ENCODE measurements around the gene PTPRCAP.
"Not testable (repeated sequence)": the region's sequence is repeated elsewhere in the genome, so short reads cannot be mapped to it uniquely, and the experiment has no call there.

Gene PTPRCAP

GRCh38 chr11:67405688-67406339, 31.7 kb downstream of the PTPRCAP start:
- Mint-ChIP-seq H3K27ac (peak overlapping the region; percentile 97), H3K9me3 (ENCODE audit: low read depth) (no peaks in the 10 kb centered on the region), H3K4me3 (peak overlapping the region; percentile 95), H3K4me1 (ENCODE audit: low read depth) (peaks cover 60% of the 10 kb centered on the region), H3K36me3 (no peaks in the 10 kb centered on the region), H3K27me3 (no peaks in the 10 kb centered on the region)

- no peaks in the 10 kb centered on the region for H3K36me3 Mint-ChIP-seq
- peaks cover 59% of the 10 kb centered on the region for H3K4me1 Mint-ChIP-seq (ENCODE audit: low read depth)
Observed at GRCh38 chr11:67405196-67405567, 32.3 kb downstream of the PTPRCAP start.

DNA sequence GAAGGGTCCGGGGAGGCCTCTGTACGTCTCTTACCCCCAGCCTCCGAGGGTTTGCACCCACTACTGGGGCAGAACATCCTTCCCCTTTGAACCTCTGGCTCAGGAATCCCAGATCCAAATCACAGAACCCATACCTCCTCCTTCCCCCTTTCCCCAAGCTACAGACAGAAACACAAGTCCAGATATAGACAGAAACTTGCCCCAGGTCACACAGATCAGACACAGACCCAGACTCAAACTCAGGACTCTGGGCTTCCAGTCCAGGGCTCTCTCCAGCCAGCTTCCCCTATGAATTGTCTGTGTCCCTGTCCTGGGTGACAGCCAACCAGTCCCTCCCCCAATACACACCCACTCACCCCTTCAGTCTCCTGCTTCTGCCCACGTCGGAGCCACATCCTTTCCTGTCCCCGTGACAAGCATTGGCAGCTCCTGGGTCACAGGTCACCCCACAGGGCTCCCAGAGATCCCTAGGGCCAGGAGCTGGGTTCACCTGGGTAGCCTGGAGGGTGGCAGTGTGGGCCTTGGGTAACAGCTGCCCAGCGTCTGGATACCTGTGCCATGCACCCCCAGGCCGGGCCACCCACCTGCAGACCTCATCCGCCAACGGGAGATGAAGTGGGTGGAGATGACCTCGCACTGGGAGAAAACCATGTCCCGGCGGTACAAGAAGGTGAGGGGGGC, 32.8 kb downstream of the PTPRCAP start:
- Mint-ChIP-seq H3K9me3 (ENCODE audit: low read depth) (no peaks in the 10 kb centered on the region), H3K27ac (peak overlapping the region; percentile 97), H3K36me3 (no peaks in the 10 kb centered on the region), H3K4me3 (peak overlapping the region; percentile 95), H3K27me3 (no peaks in the 10 kb centered on the region), H3K4me1 (ENCODE audit: low read depth) (peaks cover 59% of the 10 kb centered on the region)

More at GRCh38 chr11:67405196-67405567, 32.3 kb downstream of the PTPRCAP start:
- Mint-ChIP-seq H3K4me3 (peak overlapping the region; percentile 95), H3K27me3 (no peaks in the 10 kb centered on the region), H3K9me3 (ENCODE audit: low read depth) (no peaks in the 10 kb centered on the region), H3K27ac (peak overlapping the region; percentile 97)

DNA sequence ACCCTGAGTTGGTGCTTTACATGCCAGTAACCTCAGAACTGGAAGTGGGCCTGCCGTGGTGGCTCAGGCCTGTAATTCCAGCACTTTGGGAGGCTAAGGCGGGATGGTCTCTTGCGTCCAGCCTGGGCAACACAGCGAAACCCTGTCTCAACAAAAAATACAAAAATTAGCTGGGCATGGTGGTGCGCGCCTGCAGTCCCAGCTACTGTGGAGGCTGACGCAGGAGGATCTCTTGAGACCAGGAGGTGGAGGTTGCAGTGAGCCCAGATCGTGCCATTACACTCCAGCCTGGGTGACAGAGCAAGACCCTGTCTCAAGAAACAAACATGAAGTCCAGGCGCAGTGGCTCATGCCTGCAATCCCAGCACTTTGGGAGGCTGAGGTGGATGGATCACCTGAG, 34.4 kb downstream of the PTPRCAP start:
- not testable (repeated sequence) for H3K9me3 Mint-ChIP-seq (ENCODE audit: low read depth); H3K36me3 Mint-ChIP-seq; H3K27me3 Mint-ChIP-seq
- Mint-ChIP-seq H3K27ac (peak overlapping the region; percentile 94), H3K4me1 (ENCODE audit: low read depth) (peaks cover 63% of the 10 kb centered on the region), H3K4me3 (peak overlapping the region; percentile 95)

GRCh38 chr11:67402192-67402839, 35.2 kb downstream of the PTPRCAP start:
- not testable (repeated sequence) for H3K36me3 Mint-ChIP-seq; H3K27me3 Mint-ChIP-seq; H3K9me3 Mint-ChIP-seq (ENCODE audit: low read depth)
- peak overlapping the region; percentile 95 for H3K4me3 Mint-ChIP-seq
- peak overlapping the region; percentile 94 for H3K27ac Mint-ChIP-seq
- peaks cover 61% of the 10 kb centered on the region for H3K4me1 Mint-ChIP-seq (ENCODE audit: low read depth)

DNA sequence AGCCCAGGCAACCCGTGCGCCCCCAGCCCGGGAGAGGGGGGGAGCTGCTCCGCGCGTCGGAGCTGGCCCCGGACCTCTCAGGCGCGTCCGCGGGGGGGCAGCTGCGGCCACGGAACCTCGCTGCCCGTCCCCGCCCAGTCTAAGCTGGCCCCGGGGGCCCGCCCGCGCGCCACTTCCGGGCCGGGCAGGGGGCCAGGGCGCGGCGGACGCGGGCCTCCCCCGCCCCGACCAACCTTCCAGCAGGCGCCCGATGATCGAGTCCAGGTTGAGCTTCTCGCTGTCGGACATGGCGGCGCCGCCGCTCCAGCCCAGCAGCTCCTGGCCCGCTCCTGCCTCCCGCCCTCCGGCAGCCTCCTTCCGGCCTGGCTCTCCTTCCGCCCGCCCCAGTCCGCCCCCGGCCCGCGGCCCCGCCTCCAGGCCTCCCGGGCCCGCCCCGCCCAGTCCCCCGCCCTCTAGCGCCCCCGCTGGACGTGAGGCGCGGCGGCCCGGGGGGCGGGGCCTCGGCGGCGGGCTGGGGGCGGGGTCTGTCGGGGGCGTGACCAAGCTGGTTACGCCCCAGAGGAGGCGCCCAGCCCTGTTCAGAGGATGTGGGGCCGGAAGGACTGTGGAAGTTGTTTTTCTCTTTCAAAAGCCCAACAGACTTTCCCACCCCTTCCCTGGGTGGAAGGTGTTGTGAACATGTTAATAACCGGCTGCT, 35.8 kb downstream of the PTPRCAP start, which contains the start of gene PPP1CA:
PPP1CA (minus strand) TSS at position 364 of the 697 bp plus-strand sequence; CDS start at position 288, 76 bp downstream.
- no peaks in the 10 kb centered on the region for H3K36me3 Mint-ChIP-seq
- no peaks in the 10 kb centered on the region for H3K27me3 Mint-ChIP-seq
- H3K4me1 Mint-ChIP-seq (ENCODE audit: low read depth), result peaks cover 60% of the 10 kb centered on the region
- H3K9me3 Mint-ChIP-seq (ENCODE audit: low read depth), result no peaks in the 10 kb centered on the region
- H3K4me3 Mint-ChIP-seq, result peak within 1 kb of the TSS; percentile 95
- H3K27ac Mint-ChIP-seq, result peak within 1 kb of the TSS; percentile 94

- Mint-ChIP-seq H3K27me3 (no peaks in the 10 kb centered on the region), H3K36me3 (no peaks in the 10 kb centered on the region), H3K4me1 (ENCODE audit: low read depth) (peaks cover 56% of the 10 kb centered on the region), H3K27ac (peak overlapping the region; percentile 86), H3K4me3 (peak overlapping the region; percentile 89), H3K9me3 (ENCODE audit: low read depth) (no peaks in the 10 kb centered on the region)
Observed at GRCh38 chr11:67400942-67401494, 36.5 kb downstream of the PTPRCAP start.

GRCh38 chr11:67400251-67400941, 37.1 kb downstream of the PTPRCAP start:
- no peaks in the 10 kb centered on the region for H3K36me3 Mint-ChIP-seq
- H3K27me3 Mint-ChIP-seq, result no peaks in the 10 kb centered on the region
- peaks cover 52% of the 10 kb centered on the region for H3K4me1 Mint-ChIP-seq (ENCODE audit: low read depth)
- peak overlapping the region; percentile 89 for H3K4me3 Mint-ChIP-seq
- no peaks in the 10 kb centered on the region for H3K9me3 Mint-ChIP-seq (ENCODE audit: low read depth)
- H3K27ac Mint-ChIP-seq, result peak overlapping the region; percentile 86

GRCh38 chr11:67398661-67399563, 38.6 kb downstream of the PTPRCAP start:
- H3K4me1 Mint-ChIP-seq (ENCODE audit: low read depth), result peaks cover 46% of the 10 kb centered on the region
- H3K27me3 Mint-ChIP-seq, result no peaks in the 10 kb centered on the region
- H3K27ac Mint-ChIP-seq, result no peak overlapping the region
- no peaks in the 10 kb centered on the region for H3K36me3 Mint-ChIP-seq
- H3K9me3 Mint-ChIP-seq (ENCODE audit: low read depth), result no peaks in the 10 kb centered on the region
- H3K4me3 Mint-ChIP-seq, result peak overlapping the region; percentile 46

GRCh38 chr11:67397986-67398660, 39.4 kb downstream of the PTPRCAP start:
- Mint-ChIP-seq H3K27ac (peak overlapping the region; percentile 61), H3K36me3 (no peaks in the 10 kb centered on the region), H3K27me3 (no peaks in the 10 kb centered on the region), H3K4me1 (ENCODE audit: low read depth) (peaks cover 46% of the 10 kb centered on the region), H3K9me3 (ENCODE audit: low read depth) (no peaks in the 10 kb centered on the region), H3K4me3 (peak overlapping the region; percentile 49)

DNA sequence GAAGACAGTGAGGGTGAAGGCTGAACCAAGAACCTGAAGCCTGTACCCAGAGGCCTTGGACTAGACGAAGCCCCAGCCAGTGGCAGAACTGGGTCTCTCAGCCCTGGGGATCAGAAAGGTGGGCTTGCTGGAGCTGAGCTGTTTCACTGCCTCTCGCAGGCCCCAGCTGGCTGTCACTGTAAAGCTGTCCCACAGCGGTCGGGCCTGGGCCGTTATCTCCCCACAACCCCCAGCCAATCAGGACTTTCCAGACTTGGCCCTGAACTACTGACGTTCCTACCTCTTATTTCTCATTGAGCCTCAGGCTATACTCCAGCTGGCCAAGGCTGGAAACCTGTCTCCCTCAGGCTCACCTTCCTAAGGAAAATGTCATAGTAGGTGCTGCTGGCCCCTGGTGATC, 39.9 kb downstream of the PTPRCAP start:
- peak overlapping the region; percentile 49 for H3K4me3 Mint-ChIP-seq
- H3K27ac Mint-ChIP-seq, result peak overlapping the region; percentile 61
- H3K27me3 Mint-ChIP-seq, result no peaks in the 10 kb centered on the region
- no peaks in the 10 kb centered on the region for H3K36me3 Mint-ChIP-seq
- H3K4me1 Mint-ChIP-seq (ENCODE audit: low read depth), result peaks cover 46% of the 10 kb centered on the region
- H3K9me3 Mint-ChIP-seq (ENCODE audit: low read depth), result no peaks in the 10 kb centered on the region

DNA sequence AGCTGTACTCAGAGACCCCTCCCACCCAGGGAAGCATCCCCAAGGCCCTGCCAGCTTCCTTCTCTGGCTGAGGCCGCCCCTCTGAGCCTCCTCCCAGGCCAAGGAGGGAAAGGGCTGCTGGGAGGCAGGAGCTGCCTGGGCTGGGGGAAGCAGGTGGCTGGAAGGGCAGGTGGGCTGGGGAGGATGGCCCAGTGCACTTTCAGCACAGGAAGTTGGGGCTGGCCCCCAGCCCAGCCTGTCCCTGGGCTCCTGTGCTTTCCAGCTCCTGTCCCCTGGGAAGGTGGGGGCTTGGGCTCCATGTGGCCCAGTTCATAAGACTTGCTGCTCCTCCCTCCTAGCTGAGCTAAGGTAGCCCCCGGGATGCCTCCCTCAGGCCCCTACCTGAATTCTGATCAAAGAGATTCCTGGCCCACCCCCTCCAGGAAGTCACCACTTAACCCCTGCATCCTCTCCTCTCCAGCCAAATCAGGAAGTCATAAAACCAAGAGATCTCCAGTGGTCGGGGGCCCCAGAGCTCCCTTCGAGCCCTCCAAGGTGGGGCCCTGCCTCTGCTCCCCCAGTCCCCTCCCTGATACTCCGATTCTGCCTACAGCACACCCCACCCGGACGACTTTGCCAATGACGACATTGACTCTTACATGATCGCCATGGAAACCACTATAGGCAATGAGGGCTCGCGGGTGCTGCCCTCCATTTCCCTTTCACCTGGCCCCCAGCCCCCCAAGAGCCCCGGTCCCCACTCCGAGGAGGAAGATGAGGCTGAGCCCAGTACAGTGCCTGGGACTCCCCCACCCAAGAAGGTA, 40.7 kb downstream of the PTPRCAP start:
- Mint-ChIP-seq H3K4me1 (ENCODE audit: low read depth) (peaks cover 46% of the 10 kb centered on the region), H3K27ac (peak overlapping the region; percentile 87), H3K4me3 (peak overlapping the region; percentile 40), H3K27me3 (no peaks in the 10 kb centered on the region), H3K9me3 (ENCODE audit: low read depth) (no peaks in the 10 kb centered on the region), H3K36me3 (no peaks in the 10 kb centered on the region)
